DMS114 treated with DMSO at 0.1 percent for 48 hours (cell line): Measurements from ENCODE around the gene HSD11B2.
A peak's percentile ranks its signal among the peaks of the same experiment; 100 is the strongest.

Experiments used
- DNase-seq: peaks from one replicate; lab custom pipeline; 2025; ENCODE audit not compliant: unreplicated experiment; lab: John Stamatoyannopoulos, UW

Gene HSD11B2

GRCh38 chr16:67470359-67470758 lies 39.4 kb downstream of the HSD11B2 start:
- no peak for DNase-seq

GRCh38 chr16:67471758-67472384 lies 41.0 kb downstream of the HSD11B2 start:
- DNase-seq: no peak

- no peak for DNase-seq
Measured at GRCh38 chr16:67474551-67475455, 43.9 kb downstream of the HSD11B2 start.

- DNase-seq: no peak
Measured at GRCh38 chr16:67477960-67478554, 47.1 kb downstream of the HSD11B2 start.

GRCh38 chr16:67480833-67481560 lies 50.1 kb downstream of the HSD11B2 start, which contains the start of gene ATP6V0D1:
TSS of gene ATP6V0D1 (minus strand) at chr16:67481157. CDS start at chr16:67481086, 71 bp downstream.
- DNase-seq: peak; percentile 94

- DNase-seq: no peak
Measured at GRCh38 chr16:67481561-67482232, 50.8 kb downstream of the HSD11B2 start.

- no peak for DNase-seq
Measured at GRCh38 chr16:67482233-67482924, 51.5 kb downstream of the HSD11B2 start.

- no peak for DNase-seq
Measured at GRCh38 chr16:67483150-67483549, 52.2 kb downstream of the HSD11B2 start, which contains the start of gene AGRP. TSS of gene AGRP (minus strand) at chr16:67483547. CDS start at chr16:67483398, 149 bp downstream.

GRCh38 chr16:67483731-67484525 lies 53.0 kb downstream of the HSD11B2 start:
- DNase-seq: no peak

- no peak for DNase-seq
Measured at GRCh38 chr16:67486805-67487204, 55.9 kb downstream of the HSD11B2 start.
